HFF-Myc (cell line): ENCODE data around the gene CDR2L.
"Not testable (repeated sequence)": the region's sequence is repeated elsewhere in the genome, so short reads cannot be mapped to it uniquely, and the experiment has no call there.

Source experiments
- DNase-seq: peaks from one replicate; pipeline ENCODE4 v3.0.0-alpha.2; 2011; ENCODE audit warnings: low read depth; ENCODE audit errors: extremely low read depth
- H3K4me3 ChIP-seq: replicated peaks from 2 replicates; pipeline ENCODE4 v1.5.1; 2011; ENCODE audit warnings: low read depth, mild to moderate bottlenecking, control low read depth, low read length
- TF ChIP-seq, protein P1 (sequence below): IDR thresholded peaks from 2 replicates; pipeline ENCODE4 v1.5.1; 2012; ENCODE audit warnings: mild to moderate bottlenecking, low read depth, low read length, control low read depth; ENCODE audit errors: missing control alignments

Gene CDR2L

DNA sequence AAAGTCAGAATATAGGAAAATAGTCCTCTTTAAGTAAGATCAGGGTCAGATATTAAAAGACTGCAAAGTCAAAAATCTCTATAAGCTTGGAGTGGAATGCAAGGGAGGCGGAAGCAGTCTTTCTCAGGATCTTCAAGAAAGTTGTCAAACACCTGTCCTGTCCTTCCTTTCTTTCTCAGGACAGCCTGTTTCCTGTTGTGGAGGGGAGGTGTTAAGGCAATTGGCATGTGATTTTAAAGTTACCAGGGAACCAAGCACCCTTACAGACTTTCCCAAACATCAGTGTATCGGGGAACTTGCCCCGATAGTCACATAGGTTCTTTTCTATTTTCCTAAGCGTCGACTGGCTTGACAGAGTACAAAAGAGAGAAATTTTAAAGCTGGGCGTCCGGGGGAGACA, 57.3 kb downstream of the CDR2L start:
- no peak for DNase-seq
- no peak overlapping the region for H3K4me3 ChIP-seq
- TF ChIP-seq, protein P1, sequence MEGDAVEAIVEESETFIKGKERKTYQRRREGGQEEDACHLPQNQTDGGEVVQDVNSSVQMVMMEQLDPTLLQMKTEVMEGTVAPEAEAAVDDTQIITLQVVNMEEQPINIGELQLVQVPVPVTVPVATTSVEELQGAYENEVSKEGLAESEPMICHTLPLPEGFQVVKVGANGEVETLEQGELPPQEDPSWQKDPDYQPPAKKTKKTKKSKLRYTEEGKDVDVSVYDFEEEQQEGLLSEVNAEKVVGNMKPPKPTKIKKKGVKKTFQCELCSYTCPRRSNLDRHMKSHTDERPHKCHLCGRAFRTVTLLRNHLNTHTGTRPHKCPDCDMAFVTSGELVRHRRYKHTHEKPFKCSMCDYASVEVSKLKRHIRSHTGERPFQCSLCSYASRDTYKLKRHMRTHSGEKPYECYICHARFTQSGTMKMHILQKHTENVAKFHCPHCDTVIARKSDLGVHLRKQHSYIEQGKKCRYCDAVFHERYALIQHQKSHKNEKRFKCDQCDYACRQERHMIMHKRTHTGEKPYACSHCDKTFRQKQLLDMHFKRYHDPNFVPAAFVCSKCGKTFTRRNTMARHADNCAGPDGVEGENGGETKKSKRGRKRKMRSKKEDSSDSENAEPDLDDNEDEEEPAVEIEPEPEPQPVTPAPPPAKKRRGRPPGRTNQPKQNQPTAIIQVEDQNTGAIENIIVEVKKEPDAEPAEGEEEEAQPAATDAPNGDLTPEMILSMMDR, result no peak

DNA sequence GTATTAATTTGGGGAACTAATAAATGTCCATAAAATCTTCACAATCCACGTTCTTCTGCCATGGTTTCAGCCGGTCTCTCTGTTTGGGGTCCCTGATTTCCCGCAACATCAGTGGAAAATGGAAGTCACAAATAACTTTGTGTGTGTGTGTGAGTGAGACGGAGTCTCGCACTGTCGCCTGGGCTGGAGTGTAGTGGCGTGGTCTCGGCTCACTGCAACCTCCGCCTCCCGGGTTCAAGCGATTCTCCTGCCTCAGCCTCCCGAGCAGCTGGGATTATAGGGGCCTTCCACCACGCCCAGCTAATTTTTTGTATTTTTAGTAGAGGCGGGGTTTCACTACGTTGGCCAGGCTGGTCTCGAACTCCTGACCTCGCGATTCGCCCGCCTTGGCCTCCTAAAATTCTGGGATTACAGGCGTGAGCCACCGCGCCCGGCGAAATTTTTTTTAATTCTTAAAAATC, 58.5 kb downstream of the CDR2L start:
- DNase-seq, result not testable (repeated sequence)
- peak overlapping the region; percentile 95 for H3K4me3 ChIP-seq

DNA sequence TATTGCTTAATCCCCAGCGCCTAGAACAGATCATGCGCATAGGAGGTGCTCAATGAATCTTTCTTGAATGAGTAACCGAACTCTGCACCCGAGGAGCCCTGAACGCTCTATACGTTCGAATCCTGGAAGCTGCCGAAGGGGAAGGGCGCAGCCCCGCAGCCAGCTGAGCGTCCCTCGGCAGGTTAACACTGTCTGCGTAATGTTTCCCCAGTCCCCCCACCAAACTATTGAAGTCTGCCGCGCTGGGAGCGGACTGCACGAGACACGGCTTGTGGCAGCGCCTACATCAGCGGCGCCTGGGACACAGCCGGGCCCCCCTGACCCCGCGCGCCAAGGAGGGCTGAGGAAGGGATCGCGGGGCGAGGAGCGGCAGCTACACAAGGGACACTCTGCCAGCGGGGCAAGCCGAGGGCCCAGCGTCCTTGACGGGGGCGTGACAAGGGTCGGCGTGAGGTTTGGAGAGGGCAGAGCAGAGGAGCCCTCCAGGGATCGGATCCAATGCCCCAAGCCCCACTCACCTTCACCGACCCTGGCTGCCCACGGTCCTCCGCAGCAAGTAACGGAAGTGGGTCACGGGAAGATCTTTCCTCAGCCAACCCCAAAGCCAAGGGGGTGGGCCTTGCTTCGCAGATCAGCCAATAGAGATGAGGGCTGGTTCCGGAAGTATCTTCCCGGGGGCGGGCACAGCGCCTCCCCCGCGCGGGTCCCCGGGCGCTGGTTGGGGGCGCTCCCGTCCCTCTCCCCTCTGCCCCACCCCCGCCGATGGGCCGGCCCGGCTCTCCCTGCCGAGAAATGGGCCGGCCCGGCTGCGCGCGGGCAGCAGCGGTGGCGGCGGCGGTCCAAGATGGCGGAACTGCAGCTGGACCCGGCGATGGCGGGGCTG, 59.2 kb downstream of the CDR2L start, which contains the start of the genes ATP5PD and KCTD2:
ATP5PD (minus strand) TSS at position 563 of the 883 bp plus-strand sequence. CDS start 4,319 bp downstream, outside the sequence.
KCTD2 (plus strand) TSS at position 819 of the 883 bp plus-strand sequence; CDS start at position 845, 26 bp downstream.
- H3K4me3 ChIP-seq, result peak within 1 kb of the TSS; percentile 95
- TF ChIP-seq, protein P1, result no peak
- DNase-seq, result peak; percentile 86

DNA sequence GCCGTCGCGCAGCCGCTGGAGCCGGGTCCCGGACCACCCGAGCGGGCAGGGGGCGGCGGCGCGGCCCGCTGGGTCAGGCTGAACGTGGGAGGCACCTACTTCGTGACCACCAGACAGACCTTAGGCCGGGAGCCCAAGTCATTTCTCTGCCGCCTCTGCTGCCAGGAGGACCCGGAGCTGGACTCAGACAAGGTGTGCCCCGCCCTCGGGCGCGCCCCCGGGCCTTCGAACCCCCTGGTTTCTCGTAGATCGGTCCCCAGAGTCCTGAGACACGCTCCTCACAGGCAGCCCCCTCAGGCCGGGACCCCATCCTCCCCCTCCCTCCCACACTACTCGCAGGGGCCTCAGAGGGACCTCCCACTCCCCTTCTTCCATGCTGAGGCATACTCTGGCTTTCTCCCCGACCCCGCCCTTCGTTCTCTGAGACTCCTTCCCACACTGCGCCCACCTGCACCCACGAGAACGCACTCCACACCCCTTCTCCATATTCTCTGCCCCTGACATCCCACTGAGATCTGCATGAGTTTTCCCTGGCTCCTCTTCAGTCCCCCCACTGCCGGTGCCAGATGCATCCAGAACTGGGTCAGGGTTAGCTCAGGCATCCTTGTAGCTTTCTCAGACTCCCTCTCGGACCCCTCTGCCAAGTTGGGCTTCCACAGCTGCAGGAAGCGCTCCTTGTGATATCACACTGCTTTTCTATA, 60.1 kb downstream of the CDR2L start:
- TF ChIP-seq, protein P1, result no peak
- peak overlapping the region; percentile 95 for H3K4me3 ChIP-seq
- DNase-seq, result no peak

DNA sequence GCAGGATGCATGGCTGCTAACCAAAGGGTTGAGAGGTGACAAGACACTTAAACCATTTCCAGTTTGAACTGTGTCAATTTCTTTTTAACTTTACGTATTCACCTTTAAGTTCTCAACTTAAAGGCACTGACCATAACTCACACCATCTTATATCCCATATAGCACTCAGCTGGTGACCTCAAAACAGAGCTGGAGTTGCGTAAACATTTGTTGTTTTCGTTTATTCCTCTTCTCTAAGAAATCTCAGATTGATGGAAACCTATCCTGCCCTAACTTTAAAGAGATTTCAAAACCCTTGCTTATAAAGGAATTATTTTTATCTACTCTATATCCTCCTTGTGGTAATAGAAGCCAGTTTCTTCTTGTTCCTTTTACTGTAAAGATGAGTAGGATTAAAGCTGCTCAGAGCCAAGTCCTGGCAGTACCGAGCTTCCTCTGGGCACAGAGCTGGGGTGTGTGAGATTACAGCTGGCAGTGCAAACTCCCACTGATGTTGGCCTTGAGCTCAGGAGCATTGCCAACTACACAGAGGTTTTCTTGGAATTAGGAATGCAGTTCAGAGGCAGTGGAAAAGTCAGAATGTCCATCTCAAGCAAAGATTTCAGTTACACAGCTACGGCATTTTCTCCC, 60.9 kb downstream of the CDR2L start:
- DNase-seq, result no peak
- peak overlapping the region; percentile 95 for H3K4me3 ChIP-seq
- TF ChIP-seq, protein P1, result no peak

DNA sequence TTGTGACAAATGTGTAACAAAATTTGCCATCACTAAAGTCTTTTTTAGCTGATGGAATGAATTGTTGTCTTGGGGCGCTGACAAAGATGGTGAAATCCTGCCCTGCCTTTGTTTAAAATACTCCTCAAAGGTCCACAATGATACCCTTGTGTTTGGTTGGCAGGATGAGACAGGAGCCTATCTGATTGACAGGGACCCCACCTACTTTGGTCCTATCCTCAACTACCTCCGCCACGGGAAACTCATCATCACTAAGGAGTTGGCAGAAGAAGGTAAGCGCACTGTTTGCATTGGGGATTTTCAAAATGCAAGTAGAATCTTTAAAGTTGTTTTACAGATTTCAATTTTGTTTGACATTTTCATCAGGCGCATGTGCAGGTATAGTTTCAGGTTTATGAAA, 61.6 kb downstream of the CDR2L start:
- TF ChIP-seq, protein P1, result no peak
- DNase-seq, result no peak
- no peak overlapping the region for H3K4me3 ChIP-seq

DNA sequence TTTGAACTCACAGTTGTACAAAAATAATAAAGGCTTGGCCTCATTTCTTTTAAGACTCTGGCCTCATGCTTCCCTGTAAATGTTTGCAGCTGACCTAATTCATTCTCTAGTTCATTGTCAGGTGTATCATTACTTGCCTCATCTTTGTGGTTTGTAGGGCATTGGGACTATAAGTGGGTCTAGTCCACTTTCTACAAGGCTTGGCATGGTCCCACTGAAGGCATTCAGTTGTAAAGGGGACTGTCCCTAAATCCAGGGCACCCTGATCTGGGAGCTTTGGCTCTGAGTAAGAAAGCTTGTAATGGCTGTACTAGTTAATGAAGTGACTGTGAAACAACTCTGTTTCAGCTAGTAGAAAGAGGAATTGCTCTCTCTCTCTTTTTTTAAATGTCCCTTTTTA, 62.3 kb downstream of the CDR2L start:
- H3K4me3 ChIP-seq, result no peak overlapping the region
- TF ChIP-seq, protein P1, result no peak
- no peak for DNase-seq
